ENCODE measurements around the gene DDX3X.
"Not testable (repeated sequence)": the region's sequence is repeated elsewhere in the genome, so short reads cannot be mapped to it uniquely, and the experiment has no call there.

The DDX3X gene

GRCh38 chrX:41333744-41334362 is at the start of gene DDX3X:
DDX3X (plus strand) TSS chrX:41334162; CDS start chrX:41334253, 91 bp downstream.
- peak; percentile 77 to 80 for DNase-seq (ENCODE audit: low read depth in 2 of 2)

- not testable (repeated sequence) for DNase-seq (ENCODE audit: low read depth in 2 of 2)
Measured at GRCh38 chrX:41285928-41286327, 48.0 kb upstream of the DDX3X start.

- DNase-seq (ENCODE audit: low read depth in 2 of 2): no peak
Measured at GRCh38 chrX:41288641-41289040, 45.3 kb upstream of the DDX3X start.

GRCh38 chrX:41289095-41289494 is 44.9 kb upstream of the DDX3X start:
- DNase-seq (ENCODE audit: low read depth in 2 of 2): no peak

- DNase-seq (ENCODE audit: low read depth in 2 of 2): no peak
Measured at GRCh38 chrX:41291309-41291708, 42.7 kb upstream of the DDX3X start.

- no peak for DNase-seq (ENCODE audit: low read depth in 2 of 2)
Measured at GRCh38 chrX:41293269-41293668, 40.7 kb upstream of the DDX3X start.

- DNase-seq (ENCODE audit: low read depth in 2 of 2): no peak
Measured at GRCh38 chrX:41300758-41301437, 33.1 kb upstream of the DDX3X start.

- no peak for DNase-seq (ENCODE audit: low read depth in 2 of 2)
Measured at GRCh38 chrX:41301438-41301824, 32.5 kb upstream of the DDX3X start.

- DNase-seq (ENCODE audit: low read depth in 2 of 2): no peak
Measured at GRCh38 chrX:41302370-41302769, 31.6 kb upstream of the DDX3X start.

GRCh38 chrX:41303013-41303412 is 30.9 kb upstream of the DDX3X start:
- DNase-seq (ENCODE audit: low read depth in 2 of 2): no peak

GRCh38 chrX:41304178-41304577 is 29.8 kb upstream of the DDX3X start:
- DNase-seq (ENCODE audit: low read depth in 2 of 2): no peak

- no peak for DNase-seq (ENCODE audit: low read depth in 2 of 2)
Measured at GRCh38 chrX:41308884-41309647, 24.9 kb upstream of the DDX3X start.

- DNase-seq (ENCODE audit: low read depth in 2 of 2): no peak
Measured at GRCh38 chrX:41312786-41313185, 21.2 kb upstream of the DDX3X start.

GRCh38 chrX:41313419-41313818 is 20.5 kb upstream of the DDX3X start:
- DNase-seq (ENCODE audit: low read depth in 2 of 2): no peak

- DNase-seq (ENCODE audit: low read depth in 2 of 2): no peak
Measured at GRCh38 chrX:41314204-41314603, 19.8 kb upstream of the DDX3X start.

GRCh38 chrX:41314881-41315280 is 19.1 kb upstream of the DDX3X start:
- DNase-seq (ENCODE audit: low read depth in 2 of 2): no peak

- not testable (repeated sequence) for DNase-seq (ENCODE audit: low read depth in 2 of 2)
Measured at GRCh38 chrX:41316266-41316665, 17.7 kb upstream of the DDX3X start.

GRCh38 chrX:41317477-41318208 is 16.3 kb upstream of the DDX3X start:
- DNase-seq (ENCODE audit: low read depth in 2 of 2): peak in 1 of 2 experiments; percentile 31

- DNase-seq (ENCODE audit: low read depth in 2 of 2): no peak
Measured at GRCh38 chrX:41320393-41320792, 13.6 kb upstream of the DDX3X start.

GRCh38 chrX:41322821-41323603 is 10.9 kb upstream of the DDX3X start:
- DNase-seq (ENCODE audit: low read depth in 2 of 2): no peak

GRCh38 chrX:41326431-41326830 is 7.5 kb upstream of the DDX3X start:
- no peak for DNase-seq (ENCODE audit: low read depth in 2 of 2)

All from fibroblast of skin of left biceps (primary cell).